NK-92 treated with Interleukin-12 subunit alpha and Interleukin-12 subunit beta, amount 100 ng/mL, for 24 hours (cell line): Measurements from ENCODE around the gene LPCAT1.
"Not testable (repeated sequence)": the region's sequence is repeated elsewhere in the genome, so short reads cannot be mapped to it uniquely, and the experiment has no call there.

Experiments used
- DNase-seq: peaks from one replicate; lab custom pipeline; 2025; lab: John Stamatoyannopoulos, UW

Gene LPCAT1

DNA sequence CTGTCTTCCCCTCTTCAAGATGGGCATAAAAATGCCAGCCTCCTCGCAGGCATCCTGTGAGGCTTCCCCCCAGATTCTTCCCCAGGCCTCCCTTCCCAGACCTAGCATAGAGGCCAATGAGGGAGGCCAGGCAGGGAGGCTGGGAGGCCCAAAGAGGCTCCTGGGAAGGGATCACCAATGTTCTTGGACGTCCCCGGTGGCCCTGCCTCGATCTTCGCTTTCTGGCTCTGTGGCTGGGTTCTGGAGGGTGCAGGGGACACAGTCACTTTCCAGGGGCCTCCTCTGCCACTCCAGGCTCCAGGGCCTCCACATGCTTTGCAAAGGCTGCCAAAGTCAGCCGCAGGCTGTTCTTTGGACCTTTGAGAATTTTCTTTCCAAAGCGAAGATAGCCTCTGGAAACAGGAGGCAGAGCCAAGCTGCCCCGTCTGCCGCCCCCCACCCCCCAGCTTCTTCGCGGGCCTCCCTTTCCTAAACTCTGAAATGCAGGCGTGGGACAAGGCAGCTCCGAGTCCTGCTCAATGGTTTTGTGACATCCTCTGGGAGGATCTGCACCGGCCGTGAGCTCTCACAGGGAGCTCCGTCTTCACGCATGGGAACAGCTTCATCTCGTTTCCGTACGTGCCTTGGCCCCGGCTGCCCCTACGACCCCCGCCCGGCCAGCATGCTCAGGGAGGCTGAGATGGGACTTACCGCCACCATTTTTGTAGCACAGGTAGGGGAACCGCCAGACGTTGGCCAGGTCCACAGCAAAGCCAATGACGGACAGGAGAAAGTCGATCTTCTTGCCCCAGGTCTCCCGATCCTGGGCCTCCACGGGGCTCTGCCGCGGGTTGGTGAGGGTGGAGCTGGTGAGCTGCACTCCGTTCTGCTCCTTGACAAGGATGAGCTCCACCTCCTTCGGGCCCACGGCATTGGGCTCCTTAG, 81.3 kb downstream of the LPCAT1 start:
- no peak for DNase-seq

DNA sequence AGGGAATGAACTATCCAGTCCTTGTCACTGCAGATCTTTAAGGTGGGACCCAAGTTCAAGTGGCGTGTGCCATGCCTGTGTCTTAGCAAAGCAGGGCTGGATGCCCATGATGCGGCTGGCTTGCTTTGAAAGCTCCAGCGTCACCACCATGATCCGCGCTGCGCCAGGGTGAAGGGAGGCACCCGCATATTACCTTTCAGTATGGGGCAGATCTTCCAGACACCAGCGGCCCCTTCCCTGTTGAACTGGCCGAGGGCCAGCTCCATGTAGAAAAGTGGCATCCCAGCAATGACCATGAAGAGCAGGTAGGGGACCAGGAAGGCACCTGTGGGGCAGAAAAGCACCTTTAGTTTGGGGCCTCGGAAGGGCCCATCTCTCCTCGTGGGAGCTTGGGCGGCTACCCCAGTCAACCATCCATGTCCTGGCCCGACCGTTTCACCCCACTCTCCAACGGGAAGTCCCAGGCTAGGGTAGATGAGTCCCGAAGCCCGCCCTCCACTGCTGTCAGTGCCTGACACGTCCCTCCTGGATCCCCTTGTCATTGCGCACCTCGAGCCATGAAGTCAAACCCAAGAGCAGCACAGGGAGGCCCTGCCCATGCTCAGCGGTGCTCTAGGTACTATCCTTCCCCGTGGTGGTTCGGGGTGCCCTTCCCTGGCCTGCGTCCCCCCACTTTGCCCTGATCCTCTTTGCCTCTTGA, 82.4 kb downstream of the LPCAT1 start:
- DNase-seq = no peak

DNA sequence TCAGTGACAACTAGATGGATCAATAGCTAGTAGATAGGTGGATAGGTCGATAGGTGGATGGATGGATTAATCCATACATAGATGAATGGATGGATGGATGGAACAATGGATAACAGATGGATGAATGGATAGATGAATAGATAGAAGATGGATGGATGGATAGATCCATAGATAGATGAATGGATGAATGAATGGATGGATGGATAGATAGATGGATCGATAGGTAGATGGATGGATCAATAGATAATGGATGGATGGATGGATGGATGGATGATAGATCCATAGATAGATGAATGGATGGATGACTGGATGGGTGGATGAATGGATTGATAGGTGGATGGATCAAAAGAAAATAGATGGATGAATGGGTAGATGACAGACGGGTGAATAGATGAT, 83.7 kb downstream of the LPCAT1 start:
- no peak for DNase-seq

DNA sequence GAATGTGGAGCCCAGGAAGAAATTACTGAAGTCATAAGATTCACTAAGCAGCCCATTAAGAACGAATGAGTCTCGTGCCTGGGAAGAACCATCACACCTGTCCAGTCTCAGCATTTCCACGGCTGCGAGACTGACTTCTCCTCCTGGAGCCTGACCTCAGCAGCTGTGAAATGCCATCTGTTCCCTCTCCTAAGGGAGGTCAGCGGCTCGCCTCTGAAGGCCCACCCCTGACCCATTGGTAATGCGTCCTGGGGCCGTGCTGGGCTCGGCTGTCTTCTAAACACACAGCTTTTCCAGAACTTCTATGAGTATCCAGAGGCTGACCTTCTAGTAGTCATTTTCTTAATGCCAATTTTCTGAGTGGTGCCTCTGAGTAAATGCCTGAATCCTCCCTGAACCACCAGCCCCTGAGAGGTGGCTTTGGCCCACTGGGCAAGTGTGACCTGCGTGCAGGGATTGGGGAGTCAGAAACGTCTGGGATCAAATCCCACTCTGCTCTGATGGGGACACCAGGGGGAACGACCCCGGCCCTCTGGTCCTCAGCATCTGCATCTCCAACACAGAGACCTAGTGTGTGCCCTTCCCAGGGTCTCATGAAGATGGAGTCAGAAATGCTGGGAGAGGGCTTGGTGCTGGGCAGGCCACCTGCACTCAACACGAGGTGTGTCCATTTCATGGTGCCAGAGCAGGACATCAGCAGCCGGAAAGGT, 84.2 kb downstream of the LPCAT1 start:
- no peak for DNase-seq

DNA sequence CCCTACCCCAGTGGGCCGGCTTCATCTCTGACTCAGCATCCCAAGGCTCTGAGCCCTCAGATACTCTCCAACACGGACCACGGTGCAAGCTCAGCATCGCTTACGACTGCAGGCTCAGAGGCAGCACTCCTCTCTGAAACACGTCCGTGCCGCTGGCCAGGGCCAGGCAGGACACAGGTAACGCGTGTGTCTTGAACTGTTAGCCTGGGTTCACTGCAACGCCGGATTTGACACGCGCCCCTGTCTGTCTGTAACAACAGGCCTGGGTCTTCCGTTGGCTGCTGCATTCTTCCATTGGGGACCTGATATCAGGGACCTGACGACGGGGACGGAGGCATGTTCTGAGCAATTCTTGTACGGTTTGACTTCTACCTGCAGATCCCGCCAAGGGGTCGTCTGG, 84.9 kb downstream of the LPCAT1 start:
- no peak for DNase-seq

DNA sequence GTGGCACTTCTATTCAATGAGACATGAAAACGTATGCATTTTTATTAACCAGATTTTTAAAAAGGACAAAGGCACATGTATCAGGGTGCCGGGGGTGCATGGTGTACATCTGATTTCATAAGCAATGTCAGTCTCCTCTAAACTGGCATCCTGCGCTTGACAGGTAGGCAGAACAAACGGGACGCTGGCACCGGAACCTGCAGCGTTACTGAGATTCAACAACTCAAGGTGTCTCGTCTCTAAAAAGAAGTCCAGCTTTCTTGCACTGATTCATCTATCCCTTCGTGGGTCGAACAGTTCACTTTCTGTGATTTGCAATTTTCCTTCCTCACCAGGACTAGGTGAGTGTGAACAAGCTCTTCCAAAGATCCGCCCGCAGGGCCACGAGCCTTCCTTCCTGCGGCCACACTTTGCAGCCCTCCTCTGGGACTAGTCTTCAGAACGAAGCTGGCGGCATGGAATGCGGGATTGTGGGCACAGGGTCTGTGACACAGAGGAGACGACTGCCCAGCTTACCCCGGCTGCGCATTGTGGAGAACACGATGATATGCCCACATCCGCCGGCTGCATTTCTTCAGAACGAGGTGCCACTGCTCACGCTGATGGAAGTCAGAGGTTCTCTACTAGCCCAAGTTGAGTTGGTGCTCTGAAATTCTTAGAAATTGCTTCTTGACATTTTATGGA, 85.7 kb downstream of the LPCAT1 start:
- no peak for DNase-seq

DNA sequence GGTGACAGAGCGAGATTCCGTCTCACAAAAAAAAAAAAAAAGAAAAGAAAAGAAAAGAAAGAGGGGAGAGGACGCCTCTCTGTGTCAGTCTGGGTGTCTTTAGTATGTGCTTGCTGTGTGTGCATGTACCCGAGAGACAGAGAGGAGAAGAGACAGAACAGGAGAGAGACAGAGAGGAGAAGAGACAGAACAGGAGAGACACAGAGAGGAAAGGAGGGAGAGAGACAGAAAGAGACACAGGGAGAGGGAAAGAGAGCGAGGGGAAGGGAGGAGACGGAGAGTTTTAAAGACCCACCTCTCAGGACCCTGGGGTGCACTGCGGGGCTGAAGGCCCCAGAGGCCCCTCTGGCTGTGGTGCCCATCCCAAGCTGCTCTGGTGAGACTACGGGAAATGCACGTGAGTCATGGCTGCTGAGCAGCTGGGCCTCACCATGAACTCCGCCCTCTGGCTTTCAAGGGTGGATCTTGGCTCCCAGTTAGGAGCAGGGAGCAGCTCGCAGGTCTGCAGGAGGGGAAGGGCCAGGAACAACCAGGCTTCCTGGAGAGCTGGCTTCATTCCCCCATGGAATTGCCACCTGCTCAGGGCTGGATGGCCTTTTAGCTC, 86.4 kb downstream of the LPCAT1 start:
- no peak for DNase-seq

DNA sequence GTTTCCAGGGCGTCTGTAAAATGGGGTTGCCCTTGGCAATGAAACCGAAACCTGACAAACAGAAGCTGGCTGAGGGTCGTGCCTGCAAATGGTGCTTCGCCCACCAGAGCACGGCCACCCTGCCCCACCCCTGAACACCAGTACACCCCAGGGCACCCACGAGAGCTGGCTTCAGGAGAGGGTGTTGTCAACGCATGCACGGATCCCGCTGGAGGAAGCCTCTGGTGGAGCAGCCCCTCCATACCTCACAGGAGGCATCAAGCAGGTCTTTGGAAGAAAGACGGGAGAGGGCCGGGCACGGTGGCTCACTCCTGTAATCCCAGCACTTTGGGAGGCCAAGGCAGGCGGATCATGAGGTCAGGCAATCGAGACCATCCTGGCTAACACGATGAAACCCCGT, 87.1 kb downstream of the LPCAT1 start:
- DNase-seq = no peak

DNA sequence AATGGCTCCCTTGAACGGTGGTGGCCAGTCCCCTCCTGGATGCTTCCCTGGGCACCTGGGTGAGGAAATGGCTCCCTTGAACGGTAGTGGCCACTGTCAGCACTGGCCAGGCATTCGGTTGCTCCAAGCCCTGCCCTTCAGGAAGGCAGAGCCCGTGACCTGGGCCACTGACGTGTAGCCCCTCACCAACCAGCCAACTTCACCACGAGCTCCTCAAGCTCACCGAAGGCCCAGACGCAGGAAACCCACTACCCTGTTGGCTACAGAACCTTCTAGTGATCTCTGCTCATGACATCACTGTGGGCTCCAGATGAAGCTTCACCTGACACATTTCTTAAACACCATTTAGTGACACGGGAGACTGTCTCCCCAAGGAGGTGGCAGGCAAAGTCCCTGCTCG, 87.7 kb downstream of the LPCAT1 start:
- DNase-seq = no peak

DNA sequence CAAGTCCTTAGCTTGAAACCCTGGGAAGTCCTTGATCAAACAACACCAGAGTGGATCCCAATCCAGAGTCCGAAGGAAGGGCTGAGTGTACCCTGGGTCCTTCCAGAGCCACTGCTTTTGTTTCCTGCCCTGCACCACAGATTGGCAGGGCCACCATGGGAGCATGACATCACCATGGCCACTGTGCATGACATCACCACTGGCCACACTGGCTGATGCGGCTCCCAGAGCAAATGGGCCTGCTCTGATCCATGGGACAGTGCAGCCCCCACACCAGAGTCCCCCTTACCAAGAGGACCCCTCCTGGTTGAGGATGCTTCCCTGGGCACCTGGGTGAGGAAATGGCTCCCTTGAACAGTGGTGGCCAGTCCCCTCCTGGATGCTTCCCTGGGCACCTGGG, 88.4 kb downstream of the LPCAT1 start:
- no peak for DNase-seq

DNA sequence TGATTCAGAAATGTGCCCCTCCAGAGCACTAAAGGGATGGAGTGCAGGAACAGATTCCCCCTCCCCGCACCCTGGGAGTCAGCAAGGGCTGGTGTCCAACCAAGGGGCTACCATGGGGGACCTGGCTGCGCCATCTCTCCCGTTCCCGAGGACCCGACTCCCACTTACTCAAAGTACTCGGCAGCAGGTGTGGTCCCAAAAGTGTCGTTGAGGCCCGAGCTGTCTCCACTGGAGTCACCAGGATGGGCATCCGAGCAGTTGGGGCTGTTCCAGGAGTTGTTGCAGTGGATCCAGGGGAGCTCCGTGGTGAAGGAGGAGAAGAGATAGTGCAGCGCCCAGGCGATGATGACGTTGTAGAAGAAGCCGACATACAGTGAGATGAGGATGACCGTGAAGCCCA, 91.5 kb downstream of the LPCAT1 start:
- no peak for DNase-seq

DNA sequence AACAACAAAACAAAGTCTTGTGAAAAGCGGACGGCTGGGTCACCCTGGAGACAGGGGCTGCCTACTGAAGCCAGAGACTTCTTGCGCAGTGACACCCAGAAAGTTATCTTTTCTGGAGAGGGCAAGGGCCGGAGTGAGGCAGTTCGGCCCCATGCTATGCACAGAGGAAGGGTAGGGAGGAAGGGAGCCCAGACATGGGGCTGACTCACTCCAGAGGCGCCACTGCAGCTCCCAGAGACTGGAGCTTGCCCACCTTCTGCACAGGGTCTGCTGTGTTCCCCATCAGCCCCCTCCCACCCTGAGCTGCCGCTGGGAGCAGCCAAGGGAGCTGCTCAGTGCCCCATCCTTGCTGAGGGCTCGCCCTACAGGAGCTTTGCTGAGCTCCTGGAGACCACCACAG, 91.9 kb downstream of the LPCAT1 start:
- DNase-seq = no peak

DNA sequence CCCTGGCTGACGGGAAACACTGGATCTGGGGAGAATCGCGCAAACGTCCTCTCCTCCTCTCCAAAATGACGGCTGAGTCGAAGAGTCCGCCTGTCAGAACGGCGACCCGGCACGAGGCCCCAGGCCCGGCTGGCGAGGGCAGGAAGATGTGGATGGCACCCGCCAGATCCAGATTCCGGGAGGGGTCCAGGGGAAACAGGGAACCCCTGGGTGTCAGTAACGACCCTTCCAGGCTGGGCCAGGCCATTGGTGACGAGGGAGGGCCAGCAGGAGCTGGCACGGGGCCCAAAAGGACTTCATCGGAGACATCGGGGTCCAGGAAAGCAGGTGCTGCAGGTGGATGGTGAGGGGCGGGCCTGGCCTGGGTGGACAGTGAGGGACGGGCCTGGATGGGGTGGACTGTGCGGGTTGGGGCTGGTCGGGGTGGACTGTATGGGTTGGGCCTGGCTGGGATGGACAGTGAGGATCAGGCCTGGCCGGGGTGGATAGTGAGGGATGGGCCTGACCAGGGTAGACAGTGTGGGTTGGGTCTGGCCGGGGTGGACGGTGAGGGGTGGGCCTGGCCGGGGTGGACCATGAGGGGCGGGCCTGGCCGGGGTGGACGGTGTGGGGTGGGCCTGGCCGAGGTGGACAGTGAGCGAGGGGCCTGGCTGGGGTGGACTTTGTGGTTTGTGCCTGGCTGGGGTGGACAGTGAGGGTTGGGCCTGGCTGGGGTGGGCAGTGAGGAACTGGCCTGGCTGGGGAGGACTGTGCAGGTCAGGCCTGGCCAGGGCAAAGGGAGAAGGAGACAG, 92.5 kb downstream of the LPCAT1 start:
- no peak for DNase-seq

DNA sequence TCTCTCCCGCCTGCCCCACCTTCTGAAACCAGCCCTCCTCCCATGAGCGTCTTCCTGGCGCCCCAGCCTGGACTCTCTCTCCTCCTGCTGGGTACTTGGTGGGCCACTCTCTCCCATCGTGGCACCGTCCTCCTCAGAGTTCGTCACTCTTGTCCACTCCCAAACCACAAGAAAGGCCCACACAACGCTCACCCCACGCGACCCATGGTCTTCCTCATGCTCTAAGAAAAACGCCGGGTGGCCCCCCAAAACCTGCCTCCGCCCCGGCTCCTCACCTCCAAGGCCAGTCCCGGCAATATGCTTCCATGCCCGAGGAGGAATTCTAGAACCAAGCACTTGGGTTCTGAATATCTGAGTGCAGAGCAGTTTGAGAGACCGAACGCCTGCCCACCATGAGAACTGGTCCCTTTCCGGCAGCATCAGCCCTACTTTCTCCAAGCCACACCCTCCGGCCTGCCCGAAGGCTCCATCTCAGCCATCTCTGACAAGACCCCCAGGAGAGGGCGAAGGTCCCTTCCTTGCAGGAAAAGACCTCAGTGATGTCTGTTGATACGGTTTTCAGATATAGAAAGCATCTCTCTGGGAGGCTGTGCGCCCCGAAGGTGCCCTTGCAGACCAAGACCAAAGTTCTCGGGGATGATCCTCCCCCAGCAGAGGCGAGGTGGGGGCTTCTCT, 93.5 kb downstream of the LPCAT1 start:
- DNase-seq = no peak

DNA sequence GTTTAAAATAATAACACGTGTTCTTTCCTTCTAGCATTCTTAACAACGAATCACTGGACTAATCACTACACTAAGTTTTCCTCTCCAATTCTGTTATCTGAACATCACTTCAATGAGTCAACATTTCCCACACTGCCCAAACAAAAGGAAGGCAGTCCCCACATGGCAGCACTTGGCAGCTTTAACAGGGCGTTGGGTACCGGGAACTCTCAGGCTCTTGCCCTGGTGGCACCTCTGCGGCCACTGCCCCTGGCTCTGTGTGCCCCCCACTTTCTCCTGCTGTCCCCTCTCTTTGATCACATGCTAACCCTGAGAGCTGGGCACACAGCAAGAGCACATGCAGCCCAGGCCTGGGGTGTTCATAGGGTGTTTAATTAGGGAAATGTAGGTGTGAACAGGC, 94.3 kb downstream of the LPCAT1 start:
- DNase-seq = no peak

DNA sequence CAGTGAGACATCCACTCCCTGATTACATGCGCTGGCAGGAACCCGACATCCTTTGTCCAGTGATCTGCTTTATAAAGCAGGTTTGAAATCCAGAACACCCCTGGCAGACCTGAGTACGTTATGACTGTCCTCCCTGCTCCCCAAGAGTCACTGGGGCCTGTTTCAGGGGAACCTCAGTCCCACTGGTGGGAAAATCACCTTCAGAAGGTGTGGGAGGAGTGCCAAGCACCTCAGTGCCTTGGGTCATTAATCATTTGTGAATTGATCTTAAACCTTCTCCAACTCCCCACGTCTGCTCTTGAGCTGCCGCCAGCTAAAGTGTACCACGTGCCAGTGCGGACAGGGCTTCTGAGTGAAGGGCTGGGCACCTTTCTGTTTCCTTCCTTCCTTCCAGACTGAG, 94.7 kb downstream of the LPCAT1 start:
- no peak for DNase-seq

DNA sequence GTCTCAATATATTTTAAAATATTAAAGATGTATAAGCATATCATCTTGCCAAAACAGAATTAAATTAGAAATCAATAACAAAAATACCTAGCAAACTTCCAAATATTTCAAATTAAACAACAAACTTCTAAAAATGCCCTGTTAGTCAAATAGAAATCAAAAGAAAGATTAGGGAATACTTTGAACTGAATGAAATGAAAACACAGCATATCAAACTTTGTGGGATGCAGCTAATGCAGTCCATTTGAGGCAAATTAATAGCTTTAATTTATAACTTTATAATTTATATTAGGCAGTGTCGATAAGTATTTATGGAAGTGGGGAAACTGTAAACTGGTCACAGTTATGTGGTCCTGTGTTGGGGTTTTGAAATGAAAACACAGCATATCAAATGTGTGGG, 95.7 kb downstream of the LPCAT1 start:
- no peak for DNase-seq

DNA sequence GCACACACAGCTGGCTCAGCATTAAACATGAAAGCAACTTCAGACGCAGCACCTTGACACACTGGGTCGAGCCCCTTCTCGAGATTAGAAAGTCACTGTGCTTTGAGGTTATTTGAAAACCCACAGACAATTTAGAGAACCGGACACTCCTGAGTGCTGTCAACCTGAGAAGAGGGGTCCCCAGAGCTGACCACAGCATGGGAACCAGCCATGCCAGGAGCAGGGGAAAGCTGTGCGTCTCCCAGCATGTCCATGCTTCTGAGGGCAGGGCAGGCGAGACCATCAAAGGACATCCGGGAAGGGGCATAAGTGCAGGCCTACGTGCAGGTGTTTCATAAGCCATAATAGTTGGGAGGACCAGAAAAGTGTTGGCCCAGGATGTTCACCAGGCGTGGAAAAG, 99.0 kb downstream of the LPCAT1 start:
- no peak for DNase-seq

DNA sequence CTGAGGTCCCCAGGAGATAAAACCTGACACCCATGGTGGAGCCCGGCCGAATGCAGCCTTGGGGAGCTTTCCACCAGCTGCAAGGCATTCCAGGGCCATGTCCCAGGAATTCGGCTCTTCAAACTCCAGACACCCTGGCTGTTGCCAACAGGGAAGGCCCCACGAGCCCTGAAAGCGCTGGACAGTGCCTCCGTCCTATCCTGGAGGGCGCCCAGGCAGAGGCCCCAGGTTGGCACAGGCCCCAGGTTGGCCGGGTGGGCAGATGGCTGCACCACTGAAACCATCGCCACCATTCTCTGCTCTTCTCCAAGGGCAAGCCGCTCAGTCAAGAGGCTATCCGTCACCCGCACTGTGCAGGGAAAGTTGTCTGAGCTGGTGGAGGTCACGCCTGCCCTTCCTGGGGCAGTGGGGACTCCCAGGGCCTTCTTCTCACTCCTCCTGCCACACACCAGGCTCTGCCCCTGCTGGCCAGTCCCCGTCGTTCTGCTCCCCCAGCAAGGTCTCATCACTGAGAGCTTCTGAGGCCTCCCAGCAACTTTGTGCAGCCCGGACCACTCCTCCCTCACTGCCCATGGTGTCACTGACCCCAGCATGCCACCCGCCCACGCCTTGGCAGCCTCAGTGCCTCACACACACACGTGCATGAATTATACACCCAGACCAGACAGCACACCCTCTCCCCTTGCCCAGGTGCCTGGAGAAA, 99.7 kb downstream of the LPCAT1 start:
- DNase-seq = no peak

DNA sequence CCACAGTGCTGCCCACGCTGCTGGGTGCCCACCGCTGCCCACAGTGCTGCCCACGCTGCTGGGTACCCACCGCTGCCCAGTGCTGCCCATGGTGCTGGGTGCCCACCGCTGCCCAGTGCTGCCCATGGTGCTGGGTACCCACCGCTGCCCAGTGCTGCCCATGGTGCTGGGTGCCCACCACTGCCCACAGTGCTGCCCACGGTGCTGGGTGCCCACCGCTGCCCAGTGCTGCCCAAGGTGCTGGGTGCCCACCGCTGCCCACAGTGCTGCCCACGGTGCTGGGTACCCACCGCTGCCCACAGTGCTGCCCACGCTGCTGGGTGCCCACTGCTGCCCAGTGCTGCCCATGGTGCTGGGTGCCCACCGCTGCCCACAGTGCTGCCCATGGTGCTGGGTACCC, 101.2 kb downstream of the LPCAT1 start:
- DNase-seq = not testable (repeated sequence)
